Measurements from ENCODE around the gene DNAH3.
"Not testable (repeated sequence)": the region's sequence is repeated elsewhere in the genome, so short reads cannot be mapped to it uniquely, and the experiment has no call there.

DNAH3 gene

GRCh38 chr16:21083729-21084268 lies 66.8 kb downstream of the DNAH3 start:
- no peak overlapping the region for H3K9ac ChIP-seq (ENCODE audit: low read depth, low read length)
- H3K4me1 ChIP-seq (ENCODE audit: insufficient read depth, low read length): no peaks in the 10 kb centered on the region
- H3K4me3 ChIP-seq (ENCODE audit: low read length): no peak overlapping the region
- H3K9me3 ChIP-seq (ENCODE audit: insufficient read depth, low read depth, low read length): no peaks in the 10 kb centered on the region
- H3K27me3 ChIP-seq (ENCODE audit: insufficient read depth, low read length): no peaks in the 10 kb centered on the region
- no peak overlapping the region for H3K27ac ChIP-seq (ENCODE audit: low read length)
- no peaks in the 10 kb centered on the region for H3K36me3 ChIP-seq (ENCODE audit: insufficient read depth, low read depth, low read length)

- Histone ChIP-seq H3K27me3 (ENCODE audit: insufficient read depth, low read length) (no peaks in the 10 kb centered on the region), H3K4me1 (ENCODE audit: insufficient read depth, low read length) (no peaks in the 10 kb centered on the region), H3K9ac (ENCODE audit: low read depth, low read length) (no peak overlapping the region), H3K27ac (ENCODE audit: low read length) (no peak overlapping the region), H3K9me3 (ENCODE audit: insufficient read depth, low read depth, low read length) (no peaks in the 10 kb centered on the region), H3K36me3 (ENCODE audit: insufficient read depth, low read depth, low read length) (no peaks in the 10 kb centered on the region), H3K4me3 (ENCODE audit: low read length) (no peak overlapping the region)
These were observed 69.3 kb downstream of the DNAH3 start for GRCh38 chr16:21081329-21081728.

GRCh38 chr16:21078563-21078962 lies 72.1 kb downstream of the DNAH3 start:
- H3K4me3 ChIP-seq (ENCODE audit: low read length): no peak overlapping the region
- no peaks in the 10 kb centered on the region for H3K27me3 ChIP-seq (ENCODE audit: insufficient read depth, low read length)
- no peak overlapping the region for H3K27ac ChIP-seq (ENCODE audit: low read length)
- H3K4me1 ChIP-seq (ENCODE audit: insufficient read depth, low read length): no peaks in the 10 kb centered on the region
- H3K9me3 ChIP-seq (ENCODE audit: insufficient read depth, low read depth, low read length): no peaks in the 10 kb centered on the region
- no peaks in the 10 kb centered on the region for H3K36me3 ChIP-seq (ENCODE audit: insufficient read depth, low read depth, low read length)
- H3K9ac ChIP-seq (ENCODE audit: low read depth, low read length): no peak overlapping the region

GRCh38 chr16:21076186-21076883 lies 74.3 kb downstream of the DNAH3 start:
- Histone ChIP-seq H3K27ac (ENCODE audit: low read length) (no peak overlapping the region), H3K36me3 (ENCODE audit: insufficient read depth, low read depth, low read length) (no peaks in the 10 kb centered on the region), H3K9me3 (ENCODE audit: insufficient read depth, low read depth, low read length) (no peaks in the 10 kb centered on the region), H3K4me1 (ENCODE audit: insufficient read depth, low read length) (no peaks in the 10 kb centered on the region), H3K4me3 (ENCODE audit: low read length) (no peak overlapping the region), H3K9ac (ENCODE audit: low read depth, low read length) (no peak overlapping the region), H3K27me3 (ENCODE audit: insufficient read depth, low read length) (no peaks in the 10 kb centered on the region)

- Histone ChIP-seq H3K36me3 (ENCODE audit: insufficient read depth, low read depth, low read length) (no peaks in the 10 kb centered on the region), H3K27me3 (ENCODE audit: insufficient read depth, low read length) (no peaks in the 10 kb centered on the region), H3K9ac (ENCODE audit: low read depth, low read length) (no peak overlapping the region), H3K4me3 (ENCODE audit: low read length) (no peak overlapping the region), H3K9me3 (ENCODE audit: insufficient read depth, low read depth, low read length) (no peaks in the 10 kb centered on the region), H3K27ac (ENCODE audit: low read length) (no peak overlapping the region), H3K4me1 (ENCODE audit: insufficient read depth, low read length) (no peaks in the 10 kb centered on the region)
These were observed 75.4 kb downstream of the DNAH3 start for GRCh38 chr16:21075252-21075651.

- no peaks in the 10 kb centered on the region for H3K27me3 ChIP-seq (ENCODE audit: insufficient read depth, low read length)
- no peak overlapping the region for H3K9ac ChIP-seq (ENCODE audit: low read depth, low read length)
- no peaks in the 10 kb centered on the region for H3K4me1 ChIP-seq (ENCODE audit: insufficient read depth, low read length)
- no peaks in the 10 kb centered on the region for H3K36me3 ChIP-seq (ENCODE audit: insufficient read depth, low read depth, low read length)
- H3K4me3 ChIP-seq (ENCODE audit: low read length): no peak overlapping the region
- no peaks in the 10 kb centered on the region for H3K9me3 ChIP-seq (ENCODE audit: insufficient read depth, low read depth, low read length)
- H3K27ac ChIP-seq (ENCODE audit: low read length): no peak overlapping the region
These were observed 77.7 kb downstream of the DNAH3 start for GRCh38 chr16:21072976-21073375.

GRCh38 chr16:21071741-21072140 lies 78.9 kb downstream of the DNAH3 start:
- no peak overlapping the region for H3K4me3 ChIP-seq (ENCODE audit: low read length)

GRCh38 chr16:21070564-21070963 lies 80.1 kb downstream of the DNAH3 start:
- Histone ChIP-seq H3K36me3 (ENCODE audit: insufficient read depth, low read depth, low read length) (no peaks in the 10 kb centered on the region), H3K27me3 (ENCODE audit: insufficient read depth, low read length) (no peaks in the 10 kb centered on the region), H3K9ac (ENCODE audit: low read depth, low read length) (no peak overlapping the region), H3K4me3 (ENCODE audit: low read length) (no peak overlapping the region), H3K27ac (ENCODE audit: low read length) (no peak overlapping the region), H3K9me3 (ENCODE audit: insufficient read depth, low read depth, low read length) (no peaks in the 10 kb centered on the region), H3K4me1 (ENCODE audit: insufficient read depth, low read length) (no peaks in the 10 kb centered on the region)

More at GRCh38 chr16:21071741-21072140, 78.9 kb downstream of the DNAH3 start:
- no peaks in the 10 kb centered on the region for H3K4me1 ChIP-seq (ENCODE audit: insufficient read depth, low read length)
- no peak overlapping the region for H3K9ac ChIP-seq (ENCODE audit: low read depth, low read length)
- no peaks in the 10 kb centered on the region for H3K27me3 ChIP-seq (ENCODE audit: insufficient read depth, low read length)
- H3K9me3 ChIP-seq (ENCODE audit: insufficient read depth, low read depth, low read length): no peaks in the 10 kb centered on the region
- H3K36me3 ChIP-seq (ENCODE audit: insufficient read depth, low read depth, low read length): no peaks in the 10 kb centered on the region
- H3K27ac ChIP-seq (ENCODE audit: low read length): no peak overlapping the region

- Histone ChIP-seq H3K9ac (ENCODE audit: low read depth, low read length) (no peak overlapping the region), H3K27ac (ENCODE audit: low read length) (no peak overlapping the region), H3K4me1 (ENCODE audit: insufficient read depth, low read length) (no peaks in the 10 kb centered on the region), H3K27me3 (ENCODE audit: insufficient read depth, low read length) (no peaks in the 10 kb centered on the region), H3K9me3 (ENCODE audit: insufficient read depth, low read depth, low read length) (no peaks in the 10 kb centered on the region), H3K4me3 (ENCODE audit: low read length) (no peak overlapping the region), H3K36me3 (ENCODE audit: insufficient read depth, low read depth, low read length) (no peaks in the 10 kb centered on the region)
These were observed 80.7 kb downstream of the DNAH3 start for GRCh38 chr16:21069986-21070385.

- H3K4me3 ChIP-seq (ENCODE audit: low read length): no peak overlapping the region
- H3K4me1 ChIP-seq (ENCODE audit: insufficient read depth, low read length): no peaks in the 10 kb centered on the region
- H3K36me3 ChIP-seq (ENCODE audit: insufficient read depth, low read depth, low read length): no peaks in the 10 kb centered on the region
- H3K27me3 ChIP-seq (ENCODE audit: insufficient read depth, low read length): no peaks in the 10 kb centered on the region
- H3K9ac ChIP-seq (ENCODE audit: low read depth, low read length): no peak overlapping the region
- H3K9me3 ChIP-seq (ENCODE audit: insufficient read depth, low read depth, low read length): no peaks in the 10 kb centered on the region
- no peak overlapping the region for H3K27ac ChIP-seq (ENCODE audit: low read length)
These were observed 86.4 kb downstream of the DNAH3 start for GRCh38 chr16:21064203-21064602.

- not testable (repeated sequence) for H3K36me3 ChIP-seq (ENCODE audit: insufficient read depth, low read depth, low read length); H3K9ac ChIP-seq (ENCODE audit: low read depth, low read length); H3K4me3 ChIP-seq (ENCODE audit: low read length); H3K9me3 ChIP-seq (ENCODE audit: insufficient read depth, low read depth, low read length); H3K27me3 ChIP-seq (ENCODE audit: insufficient read depth, low read length); H3K4me1 ChIP-seq (ENCODE audit: insufficient read depth, low read length); H3K27ac ChIP-seq (ENCODE audit: low read length)
These were observed 87.3 kb downstream of the DNAH3 start for GRCh38 chr16:21063314-21063713.

- Histone ChIP-seq H3K9me3 (ENCODE audit: insufficient read depth, low read depth, low read length) (no peaks in the 10 kb centered on the region), H3K9ac (ENCODE audit: low read depth, low read length) (no peak overlapping the region), H3K27me3 (ENCODE audit: insufficient read depth, low read length) (no peaks in the 10 kb centered on the region), H3K4me1 (ENCODE audit: insufficient read depth, low read length) (no peaks in the 10 kb centered on the region), H3K27ac (ENCODE audit: low read length) (no peak overlapping the region), H3K4me3 (ENCODE audit: low read length) (no peak overlapping the region), H3K36me3 (ENCODE audit: insufficient read depth, low read depth, low read length) (no peaks in the 10 kb centered on the region)
These were observed 90.6 kb downstream of the DNAH3 start for GRCh38 chr16:21060027-21060510.
